HG02981 (cell line): ENCODE data around the gene TMEM94.

ENCODE experiments used
- ATAC-seq: cut with Tn5 transposase; IDR thresholded peaks from one replicate; pipeline ENCODE4 v1.9.1; 2021; ENCODE audit warnings: mild to moderate bottlenecking, moderate library complexity; ENCODE audit not compliant: unreplicated experiment

TMEM94 gene

GRCh38 chr17:75494326-75494877 lies 38.0 kb downstream of the TMEM94 start:
- no peak for ATAC-seq

- no peak for ATAC-seq
These were observed 39.6 kb downstream of the TMEM94 start for GRCh38 chr17:75496005-75496404.

DNA sequence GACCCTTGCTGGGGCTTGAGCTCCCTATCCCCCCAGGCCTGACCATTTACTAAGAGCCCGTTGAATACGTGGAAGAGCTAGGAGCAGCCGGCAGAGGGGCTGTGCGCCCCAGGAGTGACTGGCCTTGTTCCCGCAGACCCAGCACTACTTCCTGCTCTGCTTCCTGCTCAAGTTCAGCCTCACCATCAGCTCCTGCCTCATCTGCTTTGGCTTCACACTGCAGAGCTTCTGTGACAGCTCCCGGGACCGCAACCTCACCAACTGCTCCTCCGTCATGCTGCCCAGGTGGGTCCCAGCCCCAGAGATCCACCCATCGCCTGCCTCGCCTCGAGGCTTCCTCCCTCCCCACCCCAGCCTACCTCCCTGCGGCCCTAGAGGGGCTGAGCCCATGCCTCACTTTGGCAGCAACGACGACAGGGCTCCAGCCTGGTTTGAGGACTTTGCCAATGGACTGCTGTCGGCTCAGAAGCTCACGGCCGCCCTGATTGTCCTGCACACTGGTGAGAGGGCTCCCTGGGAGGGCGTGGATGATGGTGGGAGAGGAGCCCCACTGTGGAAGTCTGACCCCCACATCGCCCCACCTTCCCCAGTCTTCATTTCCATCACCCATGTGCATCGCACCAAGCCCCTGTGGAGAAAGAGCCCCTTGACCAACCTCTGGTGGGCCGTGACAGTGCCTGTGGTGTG lies 41.7 kb downstream of the TMEM94 start:
- no peak for ATAC-seq

GRCh38 chr17:75498726-75499213 lies 42.3 kb downstream of the TMEM94 start:
- ATAC-seq = no peak

GRCh38 chr17:75499313-75500022 lies 43.0 kb downstream of the TMEM94 start:
- ATAC-seq = no peak

DNA sequence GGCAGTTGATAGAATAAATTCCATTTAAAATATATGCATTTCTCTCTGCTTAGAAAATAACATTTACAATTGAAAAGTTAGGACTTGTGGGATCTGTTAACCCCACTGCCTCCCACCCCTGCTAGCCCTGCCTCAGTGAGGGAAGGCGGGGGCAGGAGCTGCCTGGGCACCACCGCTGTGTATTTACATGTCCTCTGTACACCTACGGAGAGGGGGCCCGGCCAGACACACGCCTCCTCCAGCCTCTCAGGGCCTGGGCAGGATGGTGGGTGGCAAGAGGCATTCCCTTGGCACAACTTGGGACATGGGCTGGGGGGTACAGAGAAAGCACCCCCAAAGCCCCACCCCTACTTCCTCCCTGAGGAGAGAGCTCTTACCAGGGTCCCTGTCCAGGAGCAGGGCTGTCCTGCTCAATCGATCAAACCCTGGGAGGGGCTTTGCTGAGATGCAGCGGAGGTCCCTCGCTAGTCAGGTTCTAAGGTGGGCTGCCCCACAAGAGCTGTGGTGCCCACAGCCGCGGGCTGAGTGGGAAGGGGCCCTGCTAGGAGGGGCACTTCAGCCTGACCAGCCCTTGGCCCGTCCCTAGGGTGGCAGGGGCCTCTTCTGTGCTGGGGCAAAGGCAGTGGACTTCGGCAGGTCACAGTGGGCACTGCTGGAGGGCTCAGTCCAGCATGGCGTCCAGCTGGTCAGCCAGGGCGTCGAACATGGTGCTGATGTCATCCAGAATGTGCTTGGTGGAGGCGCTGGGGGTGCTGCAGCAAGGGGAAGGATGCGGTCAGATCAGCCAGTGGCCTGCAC lies 44.2 kb downstream of the TMEM94 start:
- ATAC-seq = no peak

GRCh38 chr17:75501378-75502071 lies 45.1 kb downstream of the TMEM94 start:
- no peak for ATAC-seq

DNA sequence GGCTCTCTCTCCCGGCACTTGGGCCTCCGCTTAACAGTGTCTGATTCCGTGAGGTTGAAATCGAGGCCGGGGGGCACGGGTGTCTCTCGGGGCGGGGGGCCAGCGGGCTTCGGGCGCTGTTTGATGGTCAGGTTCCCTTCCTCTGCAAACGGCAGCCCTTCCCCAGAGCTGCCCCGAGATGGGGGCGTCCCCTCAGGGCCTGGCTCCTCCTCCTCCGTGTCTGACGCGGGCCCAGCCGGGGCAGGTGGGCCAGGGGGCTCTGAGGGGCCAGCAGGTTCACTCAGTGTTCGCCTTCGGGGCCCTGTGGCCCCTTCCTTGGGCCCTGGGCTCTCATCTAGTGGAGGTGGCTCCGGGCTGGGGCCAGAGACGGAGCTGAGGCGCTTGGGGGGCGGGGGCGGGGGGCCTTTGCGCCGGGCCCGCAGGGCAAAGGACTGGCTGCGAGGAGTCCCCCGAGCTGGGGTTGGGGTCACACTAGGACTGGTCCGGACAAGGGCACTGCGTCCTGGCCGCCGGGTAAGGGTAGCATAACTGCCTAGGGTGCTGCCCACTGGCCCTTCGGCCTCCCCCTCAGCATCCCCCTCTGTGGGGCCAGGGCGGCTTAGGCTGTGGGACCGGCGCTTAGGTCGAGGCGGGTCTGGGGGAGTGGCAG lies 45.8 kb downstream of the TMEM94 start:
- no peak for ATAC-seq

DNA sequence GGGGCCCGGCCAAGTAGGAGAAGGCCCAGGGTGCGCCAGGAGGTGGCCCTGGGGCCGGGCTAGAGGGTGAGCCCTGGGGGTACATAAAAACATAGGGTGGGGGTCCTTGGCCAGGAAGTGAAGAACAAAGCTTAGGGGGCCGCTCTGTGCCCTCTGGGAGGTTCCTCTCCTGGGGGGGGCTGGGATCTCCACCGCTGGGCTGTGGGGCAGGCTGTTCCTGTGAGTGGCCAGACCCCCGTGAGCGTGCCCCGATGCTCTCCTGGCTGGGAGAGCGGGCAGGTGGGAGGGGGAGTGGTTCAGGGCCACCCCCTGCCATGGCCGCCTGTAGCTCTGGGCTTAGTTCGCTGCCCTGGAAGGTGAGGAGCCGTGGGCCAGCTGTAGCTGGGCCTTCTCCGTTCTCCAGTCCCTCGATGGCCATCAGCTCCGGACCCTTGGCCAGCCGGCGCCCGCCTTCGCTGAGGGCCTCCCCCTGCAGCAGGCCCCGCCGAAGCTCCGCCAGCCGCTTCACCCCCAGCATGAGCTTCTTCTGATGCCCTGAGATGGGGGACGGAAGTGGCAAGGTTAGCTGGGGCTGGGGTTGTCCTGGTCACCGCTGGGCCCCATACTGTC lies 46.4 kb downstream of the TMEM94 start:
- no peak for ATAC-seq

- ATAC-seq = no peak
These were observed 47.0 kb downstream of the TMEM94 start for GRCh38 chr17:75503337-75503950.

DNA sequence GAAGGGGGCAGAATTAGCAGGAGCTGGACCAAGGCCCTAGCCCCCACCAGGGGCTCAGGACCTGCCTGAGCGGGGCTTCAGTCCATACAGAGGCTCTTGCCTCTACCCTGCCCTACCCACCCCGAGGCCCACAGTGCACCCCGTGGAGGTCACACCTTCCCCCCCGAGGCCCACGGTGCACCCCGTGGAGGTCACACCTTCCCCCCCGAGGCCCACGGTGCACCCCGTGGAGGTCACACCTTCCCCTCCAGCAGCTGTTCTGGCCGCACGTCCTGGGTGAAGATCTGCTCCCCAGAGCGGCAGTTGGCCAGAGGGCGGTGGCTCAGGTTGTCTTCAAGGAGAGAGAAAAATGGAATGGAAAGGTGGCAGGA lies 47.5 kb downstream of the TMEM94 start:
- ATAC-seq = no peak

DNA sequence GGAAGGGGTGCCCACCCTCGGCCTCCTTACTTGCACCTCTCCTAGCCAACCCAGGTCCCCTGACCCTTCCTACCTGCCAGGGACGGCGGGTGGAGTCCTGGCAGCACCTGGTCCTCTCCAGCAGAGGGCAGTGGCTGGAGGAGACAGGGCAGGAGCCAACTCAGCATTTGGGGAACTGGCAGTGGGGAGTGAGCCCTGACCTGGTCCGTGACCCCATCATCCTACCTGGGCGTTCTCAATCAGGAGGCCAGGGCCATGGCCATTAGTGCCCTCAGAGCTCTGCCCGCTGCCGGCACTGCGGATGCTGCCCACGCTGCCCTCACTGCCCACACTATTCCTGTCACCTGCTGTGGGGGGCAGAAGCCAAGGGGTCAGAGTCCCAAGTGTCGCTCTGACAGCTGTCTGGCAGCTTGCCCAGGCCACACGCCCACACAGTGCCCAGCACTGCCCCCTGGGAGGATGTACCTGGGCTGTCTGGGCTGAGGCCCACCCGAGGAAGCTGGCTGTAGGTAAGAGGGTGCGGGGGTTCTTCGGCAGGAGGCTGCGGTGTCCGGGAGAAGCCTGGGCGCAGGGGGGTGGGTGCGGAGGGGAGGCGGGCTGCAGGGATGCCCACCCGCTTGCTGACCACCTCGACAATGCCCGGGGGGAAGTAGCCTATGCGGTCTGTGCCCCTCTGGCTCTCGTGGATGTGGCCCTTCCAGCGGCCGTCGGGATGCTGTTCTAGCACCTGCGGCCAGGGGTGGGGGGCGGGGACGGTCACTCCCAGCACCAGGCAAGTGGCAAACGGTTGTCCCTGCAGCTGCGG lies 48.1 kb downstream of the TMEM94 start:
- ATAC-seq = no peak

GRCh38 chr17:75505152-75505409 lies 48.6 kb downstream of the TMEM94 start:
- no peak for ATAC-seq

DNA sequence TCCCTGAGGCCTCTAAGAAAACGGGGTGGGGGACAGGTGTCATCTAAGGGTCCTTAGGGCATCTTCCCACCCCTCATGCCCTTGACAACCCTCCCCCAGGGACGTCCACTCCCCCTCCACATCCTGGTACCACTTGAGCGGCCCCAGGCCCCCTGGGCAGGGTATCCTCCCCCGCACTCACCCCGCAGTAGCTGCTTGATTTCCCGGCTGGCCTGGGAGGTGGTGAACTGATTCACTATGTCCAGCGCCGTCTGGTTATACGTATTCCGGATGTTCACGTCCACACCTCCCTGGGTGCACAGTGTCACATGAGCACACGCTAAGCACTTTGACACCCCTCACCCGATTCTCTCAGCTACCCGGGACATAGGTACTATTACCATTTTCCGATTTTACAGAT lies 49.2 kb downstream of the TMEM94 start:
- ATAC-seq = no peak

- no peak for ATAC-seq
These were observed 49.7 kb downstream of the TMEM94 start for GRCh38 chr17:75506134-75506533.

- no peak for ATAC-seq
These were observed 50.5 kb downstream of the TMEM94 start for GRCh38 chr17:75506888-75507287.

GRCh38 chr17:75507733-75508719 lies 51.6 kb downstream of the TMEM94 start:
- no peak for ATAC-seq

- ATAC-seq = no peak
These were observed 52.5 kb downstream of the TMEM94 start for GRCh38 chr17:75508931-75509361.
